GM21360 (cell line): ENCODE measurements around the gene PPP4R3C.
"Not testable (repeated sequence)": the region's sequence is repeated elsewhere in the genome, so short reads cannot be mapped to it uniquely, and the experiment has no call there.

ENCODE experiments used
- ATAC-seq: cut with Tn5 transposase; IDR thresholded peaks from one replicate; pipeline ENCODE4 v1.9.1; 2021; ENCODE audit warnings: mild to moderate bottlenecking, moderate library complexity; ENCODE audit not compliant: unreplicated experiment

The PPP4R3C gene

DNA sequence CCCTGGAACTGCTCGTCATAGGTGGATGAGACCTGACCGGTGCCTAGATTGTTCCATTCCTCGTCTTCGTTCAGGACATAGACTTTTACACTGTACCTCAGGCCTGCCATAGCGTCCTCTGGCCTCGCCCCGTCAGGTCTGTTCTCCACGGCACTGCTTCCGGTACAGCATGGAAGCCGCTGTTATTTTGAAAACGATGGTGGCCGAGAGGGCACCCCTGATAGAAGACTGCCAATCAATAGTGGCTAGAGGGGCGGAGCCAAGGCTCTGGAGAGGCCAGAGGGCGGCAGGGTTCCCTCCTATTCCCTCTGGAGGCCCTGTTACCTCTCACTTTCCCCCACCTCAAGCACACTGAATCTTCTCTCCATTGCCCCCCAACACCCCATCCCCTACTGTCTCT lies at the start of gene PPP4R3C:
Gene PPP4R3C (minus strand): TSS at position 155 of the 400 bp plus-strand sequence. CDS start 45 bp downstream, at position 110.
- ATAC-seq: no peak

DNA sequence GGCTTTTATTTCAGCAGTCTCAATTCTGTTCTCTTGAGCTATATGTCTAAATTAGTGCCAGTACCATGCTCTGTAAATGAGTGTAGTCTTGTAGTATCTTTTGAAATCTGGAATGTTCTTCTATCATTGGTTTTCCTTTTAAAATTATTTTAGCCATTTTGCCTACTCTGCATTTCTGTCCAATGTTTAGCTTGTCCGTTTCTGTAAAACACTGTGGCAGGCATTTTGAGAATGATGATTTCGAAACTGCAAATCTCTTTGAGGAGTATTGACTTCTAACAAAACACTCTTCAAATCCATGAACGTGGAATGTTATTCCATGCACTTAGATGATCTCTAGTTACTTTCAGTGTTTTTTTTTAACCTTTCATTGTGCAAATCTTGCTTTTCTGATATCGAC lies 28.3 kb upstream of the PPP4R3C start:
- ATAC-seq: no peak

DNA sequence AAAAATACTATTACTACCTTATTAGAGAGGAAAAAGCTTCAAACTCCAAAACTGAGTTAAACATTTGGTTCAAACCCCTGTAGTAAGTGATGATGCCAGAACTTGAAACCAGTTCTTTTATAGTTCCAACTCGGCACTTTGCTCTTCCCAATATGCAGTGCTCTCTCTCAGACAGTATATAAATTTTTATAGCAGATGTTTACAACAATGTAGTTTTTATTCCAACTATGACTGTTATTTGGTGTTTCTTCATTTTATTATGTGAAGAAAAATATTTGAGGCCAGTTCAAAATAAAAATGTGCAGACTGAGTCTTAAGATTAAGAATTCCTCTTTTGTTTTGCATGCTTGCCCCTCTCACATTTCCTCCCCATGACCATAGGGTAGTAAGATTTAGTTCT lies 2.9 kb upstream of the PPP4R3C start:
- no peak for ATAC-seq

DNA sequence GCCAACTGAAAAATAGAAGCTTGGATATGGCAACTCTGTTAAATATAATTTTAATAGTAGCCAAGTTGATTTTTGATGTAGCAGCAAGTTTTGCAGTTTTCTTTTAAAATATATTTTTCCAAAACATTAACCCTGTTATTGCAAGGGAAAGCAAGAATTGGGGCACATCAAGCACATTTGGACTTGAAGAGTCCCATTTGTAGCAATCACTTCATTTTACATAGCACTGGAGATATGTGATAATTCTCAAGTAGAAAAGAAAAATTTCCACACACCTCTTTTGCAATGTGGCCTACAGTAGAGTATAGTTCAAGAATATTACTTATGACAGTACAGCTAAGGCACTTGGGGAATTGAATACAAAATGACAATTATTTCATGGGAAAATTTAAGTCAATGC lies 1.9 kb upstream of the PPP4R3C start:
- no peak for ATAC-seq

DNA sequence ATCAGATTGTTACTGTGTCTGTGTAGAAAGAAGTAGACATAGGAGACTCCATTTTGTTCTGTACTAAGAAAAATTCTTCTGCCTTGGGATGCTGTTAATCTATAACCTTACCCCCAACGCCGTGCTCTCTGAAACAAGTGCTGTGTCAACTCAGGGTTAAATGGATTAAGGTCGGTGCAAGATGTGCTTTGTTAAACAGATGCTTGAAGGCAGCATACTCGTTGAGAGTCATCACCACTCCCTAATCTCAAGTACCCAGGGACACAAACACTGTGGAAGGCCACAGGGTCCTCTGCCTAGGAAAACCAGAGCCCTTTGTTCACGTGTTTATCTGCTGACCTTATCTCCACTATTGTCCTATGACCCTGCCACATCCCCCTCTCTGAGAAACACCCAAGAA lies 4.0 kb downstream of the PPP4R3C start:
- ATAC-seq: not testable (repeated sequence)

DNA sequence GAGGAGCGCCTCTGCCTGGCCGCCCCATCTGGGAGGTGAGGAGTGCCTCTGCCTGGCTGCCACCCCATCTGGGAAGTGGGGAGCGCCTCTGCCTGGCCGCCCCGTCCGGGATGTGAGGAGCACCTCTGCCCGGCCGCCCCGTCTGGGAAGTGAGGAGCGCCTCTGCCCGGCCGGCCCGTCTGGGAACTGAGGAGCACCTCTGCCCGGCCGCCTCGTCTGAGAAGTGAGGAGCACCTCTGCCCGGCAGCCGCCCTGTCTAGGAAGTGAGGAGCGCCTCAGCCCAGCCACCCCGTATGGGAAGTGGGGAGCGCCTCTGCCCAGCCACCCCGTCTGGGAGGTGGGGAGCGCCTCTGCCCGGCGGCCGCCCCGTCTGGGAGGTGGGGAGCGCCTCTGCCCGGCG lies 4.6 kb downstream of the PPP4R3C start:
- not testable (repeated sequence) for ATAC-seq

DNA sequence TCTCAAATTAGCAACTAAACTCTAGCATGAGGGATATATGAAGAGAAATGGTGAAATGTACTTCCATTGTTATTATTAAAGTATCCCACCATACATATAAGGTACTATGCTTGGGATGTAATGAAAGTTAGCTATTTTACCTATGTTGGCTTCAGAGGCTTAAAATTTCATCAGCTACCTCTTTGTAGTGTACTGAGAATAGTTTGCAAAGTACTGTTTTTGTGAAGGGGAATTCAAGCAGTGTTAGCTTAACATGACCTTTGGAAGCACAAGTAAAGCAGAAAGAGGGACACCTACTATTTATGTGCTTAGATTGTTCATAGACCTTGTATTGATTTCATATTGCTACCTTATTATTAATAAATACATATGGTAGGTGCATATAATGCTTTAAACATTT lies 11.8 kb downstream of the PPP4R3C start:
- no peak for ATAC-seq

DNA sequence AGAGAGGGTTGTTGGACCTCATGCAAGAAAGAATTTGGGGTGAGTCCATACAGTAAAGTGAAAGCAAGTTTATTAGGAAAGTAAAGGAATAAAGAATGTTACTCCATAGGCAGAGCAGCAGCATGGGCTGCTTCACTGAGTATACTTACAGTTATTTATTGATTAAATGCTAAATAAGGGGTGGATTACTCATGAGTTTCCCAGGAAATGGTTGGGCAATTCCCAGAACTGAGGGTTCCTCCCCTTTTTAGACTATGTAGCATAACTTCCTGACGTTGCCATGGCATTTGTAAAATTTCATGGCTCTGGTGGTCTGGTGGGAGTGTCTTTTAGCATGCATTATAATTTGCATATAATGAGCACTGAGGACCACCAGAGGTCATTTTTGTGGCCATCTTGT lies 16.7 kb downstream of the PPP4R3C start:
- no peak for ATAC-seq

DNA sequence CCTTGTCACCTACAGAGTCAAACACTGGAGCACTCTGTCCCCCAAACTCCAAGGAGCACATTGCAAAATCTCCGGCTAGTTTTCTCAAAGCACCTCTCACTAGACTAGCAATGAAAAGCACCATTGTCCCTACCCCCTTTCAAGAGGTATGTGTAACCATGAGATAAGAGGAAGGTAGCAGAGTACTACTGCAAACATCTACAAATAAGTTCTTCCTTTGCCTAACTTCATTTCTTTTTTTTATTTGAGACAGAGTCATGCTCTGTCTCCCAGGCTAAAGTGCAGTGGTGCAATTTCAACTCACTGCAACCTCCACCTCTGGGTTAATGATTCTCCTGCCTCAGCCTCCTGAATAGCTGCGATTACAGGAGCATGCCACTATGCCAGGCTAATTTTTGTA lies 17.7 kb downstream of the PPP4R3C start:
- ATAC-seq: no peak

DNA sequence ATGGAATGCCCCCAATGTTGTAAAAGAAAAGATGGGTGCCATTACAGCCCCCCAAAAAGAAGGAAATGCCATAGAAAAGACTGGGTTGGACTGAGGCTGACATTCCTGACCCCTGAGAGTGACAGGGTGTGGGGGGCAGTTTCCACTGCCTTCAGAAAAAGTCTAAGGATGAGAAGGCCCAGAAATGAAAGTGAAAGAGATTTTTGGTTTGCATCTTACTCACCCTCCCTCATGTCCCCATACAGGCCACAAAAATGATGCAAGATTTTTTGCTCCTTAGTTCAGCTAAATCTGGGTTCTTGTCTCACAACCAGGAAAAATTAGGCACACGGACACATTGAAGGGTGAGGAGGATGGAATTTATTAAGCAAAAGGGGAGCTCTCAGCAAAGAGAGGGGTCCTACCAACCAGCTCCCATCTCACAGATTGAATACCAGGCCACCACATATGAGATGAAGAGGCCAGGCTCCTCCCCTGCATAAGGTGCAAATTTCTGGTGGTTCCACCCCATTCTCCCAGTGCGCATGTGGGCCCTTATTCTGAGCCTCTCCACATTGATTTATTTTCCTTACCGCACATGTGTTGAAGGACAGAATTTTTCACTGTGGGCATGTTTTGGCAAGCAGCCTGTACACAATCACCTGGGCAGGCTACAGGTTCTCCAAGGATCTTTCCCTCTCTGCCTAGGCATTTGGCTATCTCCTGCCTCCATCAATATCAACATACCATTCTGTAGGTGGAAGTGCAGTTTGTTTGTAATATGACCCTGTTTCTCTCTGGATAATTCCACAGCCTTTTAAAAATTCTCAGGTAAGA lies 18.8 kb downstream of the PPP4R3C start:
- peak; percentile 92 for ATAC-seq

DNA sequence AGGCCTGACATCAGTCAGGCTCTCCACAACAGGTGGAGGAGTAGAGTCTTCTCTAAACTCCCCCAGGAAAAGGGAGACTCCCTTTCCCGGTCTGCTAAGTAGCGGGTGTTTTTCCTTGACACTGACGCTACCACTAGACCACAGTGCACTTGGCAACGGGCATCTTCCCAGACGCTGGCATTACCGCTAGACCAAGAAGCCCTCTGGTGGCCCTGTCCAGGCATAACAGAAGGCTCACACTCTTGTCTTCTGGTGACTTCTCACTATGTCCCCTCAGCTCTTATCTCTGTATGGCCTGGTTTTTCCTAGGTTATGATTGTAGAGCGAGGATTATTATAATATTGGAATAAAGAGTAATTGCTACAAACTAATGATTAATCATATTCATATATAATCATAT lies 20.7 kb downstream of the PPP4R3C start:
- not testable (repeated sequence) for ATAC-seq

DNA sequence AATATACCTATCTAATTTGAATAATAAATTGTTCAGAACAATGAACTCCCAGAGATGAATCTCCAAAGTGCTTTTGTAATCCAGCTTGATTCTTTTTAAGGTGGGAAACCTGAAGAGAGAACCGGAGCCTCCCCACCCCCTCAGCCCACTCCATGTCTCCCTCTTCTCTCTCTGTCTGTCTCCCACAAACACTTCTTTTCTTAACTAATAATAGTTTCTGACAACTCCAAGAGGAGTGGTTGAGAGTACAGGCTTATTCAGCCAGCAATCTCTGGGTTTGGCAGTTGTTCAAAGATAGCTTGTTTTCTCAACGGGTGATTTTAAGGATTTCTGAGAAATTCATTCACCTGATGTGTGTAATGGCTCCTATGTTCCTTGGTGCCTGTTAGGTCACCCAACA lies 23.4 kb downstream of the PPP4R3C start:
- ATAC-seq: no peak

DNA sequence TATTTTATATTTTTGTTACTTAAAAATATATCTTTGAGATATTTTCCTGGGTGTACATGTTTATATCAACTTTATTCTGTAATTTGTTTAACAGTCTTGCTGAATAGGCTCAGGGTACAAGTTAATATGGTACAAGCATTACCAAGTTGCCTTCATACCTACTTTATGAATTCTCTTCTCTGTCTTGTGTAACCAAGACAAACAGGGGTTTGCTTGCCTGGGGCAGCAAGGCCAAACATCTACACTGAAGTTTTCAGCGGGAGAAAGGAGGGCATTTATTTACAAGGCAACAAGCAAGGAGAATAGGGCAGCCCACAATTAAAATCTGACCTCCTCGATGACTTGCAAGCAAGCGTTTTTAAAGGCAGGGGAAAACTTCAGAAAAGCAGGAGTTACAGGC lies 24.2 kb downstream of the PPP4R3C start:
- no peak for ATAC-seq

DNA sequence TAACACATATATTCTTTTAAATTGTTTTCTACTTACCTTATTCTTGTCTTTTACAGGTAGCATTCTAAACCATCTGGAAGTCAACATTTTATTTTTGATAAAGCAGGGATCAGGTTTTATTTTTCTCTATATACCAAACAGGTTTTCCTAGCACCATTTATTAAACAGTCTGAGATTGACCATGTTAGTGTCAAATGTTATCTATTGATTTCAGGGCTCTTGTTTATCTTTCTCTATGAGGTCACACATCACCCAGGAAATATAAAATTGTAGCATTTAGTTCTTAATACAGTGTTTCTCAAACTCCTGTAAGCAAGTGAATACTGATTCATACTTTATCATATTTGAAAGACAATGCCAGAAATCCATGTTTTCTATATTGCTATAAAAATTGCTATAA lies 28.1 kb downstream of the PPP4R3C start:
- no peak for ATAC-seq
